HTR-8/SVneo (cell line): ENCODE results near the gene ZNF536.
"Not testable (repeated sequence)": the region's sequence is repeated elsewhere in the genome, so short reads cannot be mapped to it uniquely, and the experiment has no call there.

Experiments
- DNase-seq: peaks from one replicate; pipeline ENCODE4 v3.0.0; 2011; ENCODE audit warnings: low spot score, mixed read lengths; ENCODE audit not compliant: insufficient read length
- FAIRE-seq: peaks from 2 replicates; lab custom pipeline; 2011; peaks lifted over from hg19 to GRCh38; lab: Jason Lieb, UNC

The ZNF536 gene

DNA sequence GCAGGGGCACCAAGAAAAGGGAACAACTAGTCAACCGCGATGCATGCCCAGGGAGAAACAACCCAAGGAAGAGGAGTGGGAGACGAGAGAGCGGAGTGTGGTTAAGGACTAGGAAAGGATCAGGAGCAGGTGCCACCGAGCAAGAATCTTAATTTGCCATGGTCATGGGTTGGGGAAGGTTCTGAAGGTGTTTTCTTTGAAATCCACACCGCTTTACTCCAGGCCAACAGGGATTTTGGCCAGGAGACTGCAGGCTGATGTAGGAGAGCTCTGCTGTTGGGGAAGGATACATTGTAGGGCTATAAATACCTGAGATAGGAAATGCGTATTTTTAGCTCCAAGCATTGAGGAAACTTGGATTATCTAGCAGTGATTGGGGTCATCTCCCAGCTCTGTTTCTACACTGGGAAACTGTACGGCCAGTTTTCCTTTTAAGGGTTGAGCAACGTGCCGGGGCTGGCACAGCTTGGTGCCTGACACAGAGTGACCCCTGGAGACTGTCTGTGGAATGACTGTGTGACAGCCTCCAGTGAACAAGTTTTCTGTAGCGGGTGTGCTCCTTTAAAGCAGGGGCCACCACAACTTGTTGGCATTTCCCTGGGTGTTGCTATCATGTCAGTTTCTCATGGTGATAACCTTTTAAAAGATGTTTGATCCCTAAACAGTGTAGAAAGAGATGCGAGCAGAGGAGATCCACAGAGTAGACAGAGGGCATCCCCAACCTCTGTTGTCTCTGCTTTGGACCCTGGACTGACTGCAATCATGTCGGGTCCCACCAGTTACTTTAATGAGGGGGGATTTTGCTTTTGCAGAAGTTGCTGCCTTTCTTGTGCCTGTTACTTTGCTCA, 34.3 kb downstream of the ZNF536 start:
- FAIRE-seq, result no peak
- no peak for DNase-seq

DNA sequence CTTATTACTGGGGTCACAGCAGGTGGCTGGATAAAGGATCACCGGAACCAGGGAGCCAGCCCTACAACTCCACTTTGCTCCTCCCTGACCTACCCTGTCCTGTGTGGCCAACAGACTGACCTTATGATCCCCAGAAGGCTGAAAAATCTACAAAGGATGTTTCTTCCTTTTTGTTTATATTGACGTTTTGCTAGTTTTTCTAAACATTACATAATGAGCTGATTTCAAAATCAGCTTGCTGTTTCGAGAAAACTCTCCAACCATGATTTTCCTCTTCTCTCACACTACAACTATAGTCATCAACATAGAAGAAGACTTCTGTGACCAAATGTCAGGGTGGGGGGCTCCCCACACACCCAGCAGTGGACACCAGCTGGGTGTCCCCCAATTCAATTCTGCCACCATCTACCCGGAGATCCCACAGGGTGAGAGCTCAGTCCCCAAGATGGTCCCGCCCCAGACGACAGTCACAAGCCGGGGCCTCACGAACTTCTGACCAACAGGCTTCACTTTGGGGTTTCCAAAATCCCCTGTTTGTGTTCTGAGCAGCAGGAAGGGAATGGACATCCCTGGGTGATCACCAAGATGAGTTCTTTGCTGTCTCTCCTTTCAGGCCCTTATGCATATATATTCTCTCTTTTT, 35.0 kb downstream of the ZNF536 start:
- no peak for FAIRE-seq
- no peak for DNase-seq

DNA sequence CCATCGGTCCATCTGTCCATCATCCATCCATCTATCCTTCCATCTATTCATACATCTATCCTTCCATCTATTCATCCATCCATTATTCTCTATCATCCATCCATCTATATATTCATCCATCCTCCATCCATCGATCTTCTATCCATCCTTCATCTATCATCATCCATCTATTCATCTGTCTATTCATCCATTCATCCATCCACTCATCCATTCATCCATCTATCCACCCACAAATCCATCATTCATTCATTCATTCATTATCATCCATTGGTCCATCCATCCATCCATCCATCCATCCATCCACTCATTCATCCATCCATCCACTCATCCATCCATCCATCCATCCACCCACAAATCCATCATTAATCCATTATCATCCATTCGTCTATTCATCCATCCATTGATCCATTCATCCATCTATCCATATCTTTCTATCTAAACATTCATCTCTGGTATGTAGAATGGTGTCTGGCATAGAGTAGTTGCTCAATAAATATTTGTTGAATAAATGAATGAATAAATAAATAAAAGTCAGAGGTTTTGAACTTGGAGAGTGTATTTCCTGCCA, 36.6 kb downstream of the ZNF536 start:
- FAIRE-seq, result no peak
- no peak for DNase-seq

DNA sequence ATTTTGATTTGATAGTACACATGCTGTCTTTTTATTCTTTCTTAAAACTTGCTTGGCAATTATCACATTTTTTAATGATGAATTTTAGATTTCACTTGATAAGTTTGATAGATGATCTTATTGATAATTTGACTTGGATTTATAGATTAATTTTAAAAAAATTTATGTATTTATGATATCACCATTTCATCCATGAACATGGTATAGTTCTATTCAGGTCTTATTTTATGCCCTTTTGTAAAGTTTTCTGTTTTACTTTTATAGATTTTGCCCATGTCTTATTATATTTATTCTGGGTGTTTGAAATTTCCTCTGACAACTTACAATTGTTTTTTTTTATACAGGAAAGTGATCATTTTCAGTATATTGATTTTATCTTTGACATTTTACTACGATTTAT, 39.5 kb downstream of the ZNF536 start:
- no peak for DNase-seq
- no peak for FAIRE-seq

DNA sequence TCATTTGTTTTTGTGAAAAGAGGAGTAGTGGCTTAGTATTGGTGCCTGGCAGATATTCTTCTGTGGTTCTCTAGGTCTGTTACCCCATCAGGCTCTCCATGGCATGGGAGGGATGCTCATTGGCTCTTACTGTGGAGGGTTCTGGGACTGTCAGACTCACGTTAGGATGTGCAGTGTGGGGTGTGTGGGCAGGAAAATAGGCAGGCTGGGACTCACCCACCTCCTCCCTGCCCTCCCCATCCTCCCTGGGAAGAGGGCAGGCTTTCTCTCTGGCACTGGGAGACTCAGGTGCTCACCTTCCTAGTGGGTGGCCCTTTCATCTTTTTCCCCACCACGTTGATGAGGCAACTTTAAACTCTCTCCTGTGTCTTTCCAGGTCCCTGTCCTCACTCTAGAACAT, 44.2 kb downstream of the ZNF536 start:
- DNase-seq (no peak), FAIRE-seq (no peak)

DNA sequence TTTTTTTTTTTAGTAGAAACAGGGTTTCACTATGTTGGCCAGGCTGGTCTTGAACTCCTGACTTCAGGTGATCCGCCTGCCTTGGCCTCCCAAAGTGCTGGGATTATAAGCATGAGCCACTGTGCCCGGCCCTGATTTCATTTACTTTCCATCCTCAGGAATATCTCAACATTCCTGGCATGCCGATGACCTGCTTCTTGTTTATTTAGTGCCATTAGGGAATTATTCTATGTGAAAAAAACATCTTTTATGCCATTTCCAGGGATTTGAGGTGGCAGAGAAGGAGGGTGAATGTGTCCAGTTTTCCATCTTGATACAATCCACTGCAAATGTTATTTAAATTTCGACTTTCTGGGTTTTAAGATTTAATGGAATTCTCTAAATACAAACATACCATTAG, 45.0 kb downstream of the ZNF536 start:
- FAIRE-seq, DNase-seq: not testable (repeated sequence)

DNA sequence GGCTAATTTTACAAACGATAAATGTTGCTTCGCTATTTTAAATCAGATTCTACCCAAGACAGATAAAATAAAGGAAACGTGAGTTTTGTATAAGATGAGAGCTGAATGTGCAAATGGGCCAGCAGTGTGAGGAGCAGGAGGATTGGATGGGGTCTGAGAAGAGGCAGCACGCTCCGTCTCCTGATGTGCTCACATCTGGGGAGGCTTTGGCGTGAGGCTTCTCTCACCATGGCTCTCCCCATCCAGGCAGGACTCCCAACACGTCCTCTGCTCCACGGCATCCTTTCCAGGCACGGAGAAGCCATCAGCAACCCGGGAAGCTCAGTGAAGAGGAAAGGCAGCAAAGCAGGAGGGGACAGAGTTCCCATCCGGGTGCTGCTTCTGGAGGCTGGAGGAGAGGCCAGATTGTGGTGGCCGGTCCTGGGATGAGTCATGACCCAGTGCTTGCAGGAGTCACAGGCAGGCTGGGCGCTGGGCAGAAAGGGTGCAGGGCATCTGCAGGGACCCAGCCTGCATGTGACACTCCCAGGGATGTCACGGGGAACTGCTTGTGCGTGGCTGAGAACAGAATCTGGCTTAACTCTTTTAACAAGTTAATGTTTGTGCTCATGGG, 47.5 kb downstream of the ZNF536 start:
- FAIRE-seq, result no peak

DNA sequence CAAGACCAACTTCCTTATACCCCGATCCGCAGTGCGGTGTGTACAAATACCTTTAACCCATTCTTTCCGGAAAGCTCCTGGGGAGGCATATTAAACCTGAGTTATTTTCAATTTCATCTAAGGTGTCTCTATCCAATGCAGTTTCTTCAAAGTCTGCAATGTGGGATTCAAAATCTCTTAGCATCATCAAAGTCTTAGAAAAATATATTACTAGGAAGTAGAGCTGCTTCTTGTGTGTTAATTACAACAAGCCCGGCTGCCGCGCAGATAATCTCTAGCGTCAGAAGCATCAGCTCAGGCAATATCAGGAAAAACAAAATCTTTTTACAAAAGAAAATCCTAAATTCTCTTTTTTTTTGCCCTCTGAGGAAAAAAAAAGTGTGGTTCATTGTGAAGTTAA, 48.1 kb downstream of the ZNF536 start:
- no peak for FAIRE-seq
- no peak for DNase-seq

More for the DNA sequence above, 47.5 kb downstream of the ZNF536 start:
- no peak for DNase-seq

DNA sequence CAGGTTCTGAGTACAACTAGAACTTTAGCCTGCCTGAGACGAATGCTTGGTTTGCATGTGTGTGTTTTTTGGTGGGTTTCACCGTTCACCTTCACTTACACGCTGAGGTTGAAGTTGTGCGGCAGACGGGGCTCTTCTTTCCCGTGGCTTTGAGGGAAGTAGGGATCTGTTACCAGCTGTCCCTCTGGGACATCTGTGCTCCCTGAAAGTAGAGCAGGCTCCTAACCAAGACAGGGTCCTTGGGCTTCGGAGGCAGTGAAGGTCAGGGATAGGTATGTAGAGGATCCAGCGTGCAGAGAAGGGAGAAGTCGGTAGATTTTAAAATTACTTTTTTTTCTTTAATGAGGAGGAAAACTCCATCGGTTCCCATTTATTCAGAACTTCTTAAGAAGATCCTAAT, 48.7 kb downstream of the ZNF536 start:
- no peak for FAIRE-seq
- DNase-seq, result no peak

DNA sequence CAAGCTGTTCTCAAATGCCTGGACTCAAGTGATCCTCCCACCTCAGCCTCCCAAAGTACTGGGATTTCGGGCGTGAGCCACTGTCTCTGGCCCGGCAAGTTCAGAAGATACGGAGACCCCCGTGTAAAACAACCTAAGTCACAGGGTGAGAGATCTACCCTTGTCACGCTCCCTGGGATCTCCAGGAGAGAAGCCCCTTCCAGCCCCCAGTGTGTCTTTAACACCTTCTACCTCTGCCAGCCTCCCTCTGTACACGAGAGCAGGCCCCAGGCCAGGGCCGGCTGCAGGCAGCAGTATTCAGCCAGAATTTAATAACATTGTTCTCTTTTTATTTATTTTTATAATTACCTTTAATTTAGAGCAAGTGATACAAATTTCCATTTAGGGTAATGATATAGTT, 49.4 kb downstream of the ZNF536 start:
- DNase-seq (no peak), FAIRE-seq (no peak)

DNA sequence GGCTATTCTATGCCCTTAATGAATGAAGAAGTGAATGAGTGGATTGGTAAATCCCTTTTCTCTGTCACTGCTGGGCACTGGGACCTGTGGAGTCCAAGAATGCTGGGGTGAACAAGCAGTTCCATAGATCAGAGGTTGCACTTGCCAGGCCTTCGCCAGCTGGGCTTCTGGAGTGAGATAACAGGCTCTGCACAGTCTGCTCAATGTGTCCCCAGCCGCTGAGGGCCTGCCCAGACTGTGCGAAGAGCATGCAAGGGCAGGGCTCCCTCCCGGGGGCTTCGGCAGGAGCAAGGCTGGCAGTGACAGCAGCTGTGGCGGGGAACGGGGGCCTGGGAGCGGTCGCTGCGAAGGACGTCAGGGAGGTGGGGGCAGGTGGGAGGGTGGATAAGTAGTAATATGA, 51.3 kb downstream of the ZNF536 start:
- DNase-seq (no peak), FAIRE-seq (no peak)

DNA sequence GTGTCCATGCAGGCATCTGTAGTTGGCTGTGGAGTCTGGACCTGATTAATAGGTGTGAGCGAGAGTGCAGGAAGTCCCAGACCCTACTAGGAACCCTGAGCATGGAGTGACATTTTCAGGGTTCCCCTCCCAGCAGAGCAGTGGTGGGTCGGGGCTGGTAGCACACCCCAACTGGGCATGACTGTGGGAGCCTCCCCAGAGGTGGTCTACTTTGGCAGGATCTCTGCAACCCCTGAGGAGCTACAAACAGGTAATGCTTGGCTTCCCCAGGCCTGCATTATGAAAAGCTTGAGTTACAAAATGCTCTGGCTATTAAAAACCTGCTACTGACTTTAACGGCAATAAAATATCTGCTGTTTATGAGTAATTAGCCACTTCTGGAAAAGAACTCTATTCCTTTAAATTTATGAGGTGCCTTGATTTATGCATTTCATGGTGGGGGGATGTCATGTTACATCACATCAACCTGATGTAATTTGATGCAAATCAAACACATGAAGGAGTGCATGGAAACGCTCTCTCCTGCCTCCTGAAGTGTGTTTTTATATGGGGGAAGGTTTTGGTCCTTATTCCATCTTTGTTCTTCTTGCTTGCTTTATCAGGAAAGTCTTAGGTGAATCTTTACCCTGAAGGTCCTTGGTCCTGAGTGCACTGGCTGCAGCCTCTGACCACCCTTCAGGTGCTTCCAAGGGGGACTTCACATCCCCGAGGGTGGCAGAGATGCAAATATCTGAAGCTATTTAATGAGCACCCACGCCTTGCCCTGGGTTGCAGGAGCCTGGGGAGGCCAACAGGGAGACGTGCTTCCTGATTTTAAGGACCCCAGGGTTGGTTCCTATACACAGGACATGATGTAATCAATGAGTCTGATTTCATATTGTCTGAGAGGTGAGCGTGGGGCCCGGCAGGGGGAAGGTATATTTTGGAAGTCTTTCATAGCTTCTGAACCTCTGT, 54.0 kb downstream of the ZNF536 start:
- FAIRE-seq (no peak), DNase-seq (no peak)

DNA sequence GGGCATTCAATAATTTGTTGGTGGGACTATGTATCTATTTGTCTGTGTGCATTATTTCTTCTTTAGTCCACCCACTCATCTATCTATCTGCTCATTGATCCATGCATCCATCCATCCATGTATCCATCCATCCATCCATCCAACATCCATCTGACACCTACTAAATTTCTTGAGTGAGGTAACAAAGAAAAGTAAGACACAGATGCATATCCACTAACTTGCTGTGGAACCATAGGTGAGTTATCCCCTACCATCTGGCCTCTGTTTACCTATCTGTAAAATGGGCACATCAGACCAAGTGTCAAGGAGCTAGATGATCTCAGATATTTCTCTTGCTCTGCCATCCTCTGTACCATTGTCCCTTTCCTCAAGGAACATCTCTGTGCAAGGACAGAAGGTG, 54.7 kb downstream of the ZNF536 start:
- FAIRE-seq (no peak), DNase-seq (no peak)

DNA sequence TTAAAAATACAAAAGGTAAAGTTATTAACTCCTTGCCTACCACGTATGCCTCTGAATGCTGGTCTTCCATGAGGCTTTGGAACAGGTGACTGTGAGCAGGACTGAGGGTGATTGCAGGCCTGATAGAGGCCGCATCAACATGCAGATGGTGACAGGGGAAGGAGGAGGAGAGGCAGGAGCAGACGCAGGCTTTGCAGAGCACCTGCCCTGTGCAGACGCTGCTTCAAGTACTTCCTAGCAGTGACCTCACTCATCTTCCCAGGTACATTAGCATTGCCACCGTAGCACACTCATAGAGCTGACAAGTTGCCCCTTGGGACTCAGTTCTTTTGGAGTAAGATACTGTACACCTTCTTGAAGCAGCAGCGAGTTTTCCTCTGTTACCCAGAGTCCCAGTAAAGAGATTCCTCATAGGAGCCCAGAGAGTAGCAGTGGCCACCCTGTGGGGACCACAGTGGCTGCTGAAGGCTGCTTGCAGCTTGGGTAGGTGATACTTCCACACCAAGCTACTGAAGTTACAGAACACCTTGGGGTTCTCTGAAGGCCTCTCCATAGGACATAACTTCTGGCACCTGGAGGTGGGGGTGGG, 56.0 kb downstream of the ZNF536 start:
- FAIRE-seq (no peak), DNase-seq (no peak)

DNA sequence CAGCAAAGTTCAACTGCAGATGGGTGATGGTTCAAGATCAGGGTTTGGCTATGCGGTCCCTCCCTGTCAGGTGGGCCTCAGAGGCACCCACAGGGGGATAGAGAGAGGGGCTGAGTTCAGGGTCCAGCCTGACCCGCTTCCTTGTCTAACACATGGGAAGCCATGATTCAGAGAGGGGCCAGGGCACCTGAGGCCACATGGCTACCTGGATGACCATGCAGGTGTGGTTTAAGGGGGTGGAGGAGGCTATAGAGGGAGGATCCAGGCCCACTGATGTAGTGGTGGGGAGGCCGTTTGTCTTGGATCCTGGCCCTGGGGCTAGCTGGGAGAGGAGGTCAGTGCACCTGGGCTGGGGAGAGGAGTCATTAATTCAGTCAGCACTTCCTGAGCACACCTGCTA, 56.7 kb downstream of the ZNF536 start:
- FAIRE-seq, result no peak

DNA sequence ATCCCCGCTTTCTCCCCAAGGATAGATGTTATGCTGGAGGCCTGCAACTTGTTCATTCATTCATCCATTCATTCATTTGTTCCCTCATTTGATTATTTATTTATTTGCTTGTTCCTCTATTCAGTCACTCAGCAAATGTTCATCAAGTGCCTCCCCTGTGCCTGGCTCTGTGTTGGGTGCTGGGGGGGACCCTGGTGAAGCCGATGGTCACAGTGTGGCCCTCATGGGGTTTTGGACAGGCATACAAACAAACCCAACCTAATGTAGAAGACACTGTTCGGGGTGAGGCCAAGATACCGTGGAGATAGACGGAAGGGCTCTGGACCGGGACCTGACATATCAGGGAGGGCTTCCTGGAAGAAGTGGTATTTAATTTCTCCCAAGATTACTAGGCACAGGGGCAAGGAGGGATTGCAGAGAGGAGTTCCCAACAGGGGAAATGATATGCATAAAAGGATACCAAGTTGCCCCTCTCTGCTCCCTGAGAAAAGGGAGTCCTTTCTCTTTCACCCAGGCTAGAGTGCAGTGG, 58.1 kb downstream of the ZNF536 start:
- no peak for FAIRE-seq

More for the DNA sequence above, 56.7 kb downstream of the ZNF536 start:
- no peak for DNase-seq

DNA sequence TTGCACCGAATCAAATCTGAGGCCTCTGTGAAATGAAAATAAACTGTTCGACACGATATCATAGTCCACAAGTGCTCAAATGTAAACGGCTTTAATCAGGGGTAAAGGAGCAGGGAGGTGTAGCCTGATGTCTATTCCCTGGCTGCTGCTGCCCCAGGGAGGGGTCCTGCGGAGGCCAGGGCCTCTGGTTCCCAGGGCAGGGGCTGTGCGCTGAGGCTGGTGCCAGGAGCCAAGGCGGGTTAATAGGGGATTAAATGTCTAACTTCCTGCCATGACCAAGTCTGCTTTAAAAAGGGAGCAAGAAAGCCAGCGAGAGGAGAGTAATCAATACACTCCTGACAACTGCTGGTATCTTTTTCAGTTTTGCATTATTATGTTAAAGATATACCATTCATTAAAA, 59.4 kb downstream of the ZNF536 start:
- DNase-seq (no peak), FAIRE-seq (no peak)

More for the DNA sequence above, 58.1 kb downstream of the ZNF536 start:
- no peak for DNase-seq

DNA sequence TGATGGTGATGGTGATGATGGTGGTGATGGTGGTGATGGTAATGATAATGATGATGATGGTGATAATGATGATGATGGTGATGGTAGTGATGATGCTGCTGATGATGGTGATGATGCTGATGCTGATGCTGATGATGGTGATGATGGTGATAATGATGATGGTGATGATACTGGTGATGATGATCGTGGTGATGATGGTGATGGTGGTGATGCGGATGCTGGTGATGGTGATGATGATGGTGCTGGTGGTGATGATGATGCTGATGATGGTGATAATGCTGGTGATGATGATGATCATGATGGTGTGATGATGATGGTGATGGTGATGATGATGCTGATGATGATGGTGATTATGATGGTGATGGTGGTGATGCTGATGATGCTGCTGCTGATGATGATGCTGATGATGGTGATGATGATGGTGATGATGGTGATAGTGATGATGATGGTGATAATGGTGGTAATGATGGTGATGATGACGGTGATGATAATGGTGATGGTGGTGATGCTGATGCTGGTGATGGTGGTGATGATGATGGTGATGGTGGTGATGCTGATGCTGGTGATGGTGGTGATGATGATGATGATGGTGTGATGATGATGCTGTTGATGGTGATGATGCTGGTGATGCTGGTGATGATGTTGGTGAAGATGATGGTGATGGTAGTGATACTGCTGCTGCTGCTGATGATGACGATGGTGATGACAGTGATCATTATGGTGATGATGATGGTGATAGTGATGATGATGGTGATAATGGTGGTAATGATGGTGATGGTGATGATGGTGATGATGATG, 62.8 kb downstream of the ZNF536 start:
- FAIRE-seq, result peak; percentile 97

More for the DNA sequence above, 62.8 kb downstream of the ZNF536 start:
- no peak for DNase-seq
